Measurements from ENCODE around the gene FAM9C.
"Not testable (repeated sequence)": the region's sequence is repeated elsewhere in the genome, so short reads cannot be mapped to it uniquely, and the experiment has no call there.

The FAM9C gene

GRCh38 chrX:13044441-13044840, at the start of gene FAM9C:
FAM9C (minus strand) TSS chrX:13044620; CDS start chrX:13043789, 831 bp downstream.
- no peak within 1 kb of the TSS for H3K4me3 Mint-ChIP-seq
- peaks cover 56% of the 10 kb centered on the region for H3K4me1 Mint-ChIP-seq
- H3K27ac Mint-ChIP-seq = no peak within 1 kb of the TSS
- H3K36me3 Mint-ChIP-seq = no peaks in the 10 kb centered on the region
- H3K9me3 Mint-ChIP-seq = peaks cover 4% of the 10 kb centered on the region
- H3K27me3 Mint-ChIP-seq = no peaks in the 10 kb centered on the region

GRCh38 chrX:13093529-13094140, 49.2 kb upstream of the FAM9C start:
- H3K36me3 Mint-ChIP-seq = no peaks in the 10 kb centered on the region
- no peaks in the 10 kb centered on the region for H3K9me3 Mint-ChIP-seq
- peak overlapping the region; percentile 96 for H3K27ac Mint-ChIP-seq
- H3K4me3 Mint-ChIP-seq = peak overlapping the region; percentile 49
- H3K27me3 Mint-ChIP-seq = no peaks in the 10 kb centered on the region
- peaks cover 85% of the 10 kb centered on the region for H3K4me1 Mint-ChIP-seq

GRCh38 chrX:13092455-13092941, 48.1 kb upstream of the FAM9C start:
- H3K4me3 Mint-ChIP-seq = peak overlapping the region; percentile 80
- peaks cover 88% of the 10 kb centered on the region for H3K4me1 Mint-ChIP-seq
- H3K9me3 Mint-ChIP-seq = no peaks in the 10 kb centered on the region
- H3K27ac Mint-ChIP-seq = peak overlapping the region; percentile 96
- H3K36me3 Mint-ChIP-seq = no peaks in the 10 kb centered on the region
- no peaks in the 10 kb centered on the region for H3K27me3 Mint-ChIP-seq

GRCh38 chrX:13091111-13091765, 46.8 kb upstream of the FAM9C start:
- H3K27me3 Mint-ChIP-seq = no peaks in the 10 kb centered on the region
- peak overlapping the region; percentile 88 for H3K27ac Mint-ChIP-seq
- H3K36me3 Mint-ChIP-seq = no peaks in the 10 kb centered on the region
- H3K4me1 Mint-ChIP-seq = peaks cover 92% of the 10 kb centered on the region
- H3K4me3 Mint-ChIP-seq = peak overlapping the region; percentile 70
- no peaks in the 10 kb centered on the region for H3K9me3 Mint-ChIP-seq

GRCh38 chrX:13090339-13091110, 46.1 kb upstream of the FAM9C start:
- no peaks in the 10 kb centered on the region for H3K9me3 Mint-ChIP-seq

GRCh38 chrX:13090027-13090338, 45.6 kb upstream of the FAM9C start:
- Mint-ChIP-seq H3K4me3 (no peak overlapping the region), H3K9me3 (no peaks in the 10 kb centered on the region), H3K27me3 (no peaks in the 10 kb centered on the region), H3K27ac (peak overlapping the region; percentile 87), H3K4me1 (peaks cover 92% of the 10 kb centered on the region), H3K36me3 (no peaks in the 10 kb centered on the region)

More at GRCh38 chrX:13090339-13091110, 46.1 kb upstream of the FAM9C start:
- H3K27ac Mint-ChIP-seq = peak overlapping the region; percentile 88
- peaks cover 93% of the 10 kb centered on the region for H3K4me1 Mint-ChIP-seq
- H3K36me3 Mint-ChIP-seq = no peaks in the 10 kb centered on the region
- no peaks in the 10 kb centered on the region for H3K27me3 Mint-ChIP-seq
- peak overlapping the region; percentile 70 for H3K4me3 Mint-ChIP-seq

GRCh38 chrX:13088156-13088487, 43.7 kb upstream of the FAM9C start:
- peak overlapping the region; percentile 99 for H3K27ac Mint-ChIP-seq
- H3K9me3 Mint-ChIP-seq = no peaks in the 10 kb centered on the region
- no peaks in the 10 kb centered on the region for H3K36me3 Mint-ChIP-seq
- no peaks in the 10 kb centered on the region for H3K27me3 Mint-ChIP-seq
- peaks cover 92% of the 10 kb centered on the region for H3K4me1 Mint-ChIP-seq
- H3K4me3 Mint-ChIP-seq = peak overlapping the region; percentile 86

- H3K27me3 Mint-ChIP-seq = no peaks in the 10 kb centered on the region
- no peaks in the 10 kb centered on the region for H3K9me3 Mint-ChIP-seq
- peak overlapping the region; percentile 99 for H3K27ac Mint-ChIP-seq
- H3K4me3 Mint-ChIP-seq = peak overlapping the region; percentile 86
- H3K36me3 Mint-ChIP-seq = no peaks in the 10 kb centered on the region
- peaks cover 92% of the 10 kb centered on the region for H3K4me1 Mint-ChIP-seq
Measured at GRCh38 chrX:13087322-13088155, 43.1 kb upstream of the FAM9C start.

GRCh38 chrX:13086793-13087321, 42.4 kb upstream of the FAM9C start:
- H3K36me3 Mint-ChIP-seq, H3K9me3 Mint-ChIP-seq, H3K27me3 Mint-ChIP-seq: not testable (repeated sequence)
- Mint-ChIP-seq H3K27ac (peak overlapping the region; percentile 99), H3K4me1 (peaks cover 93% of the 10 kb centered on the region), H3K4me3 (peak overlapping the region; percentile 86)

GRCh38 chrX:13086076-13086475, 41.7 kb upstream of the FAM9C start:
- no peaks in the 10 kb centered on the region for H3K27me3 Mint-ChIP-seq
- H3K36me3 Mint-ChIP-seq = no peaks in the 10 kb centered on the region
- peaks cover 93% of the 10 kb centered on the region for H3K4me1 Mint-ChIP-seq
- H3K27ac Mint-ChIP-seq = peak overlapping the region; percentile 68
- H3K4me3 Mint-ChIP-seq = peak overlapping the region; percentile 86
- H3K9me3 Mint-ChIP-seq = no peaks in the 10 kb centered on the region

GRCh38 chrX:13085526-13085925, 41.1 kb upstream of the FAM9C start:
- Mint-ChIP-seq H3K36me3 (no peaks in the 10 kb centered on the region), H3K27ac (peak overlapping the region; percentile 84), H3K4me1 (peaks cover 95% of the 10 kb centered on the region)

GRCh38 chrX:13084611-13085010, 40.2 kb upstream of the FAM9C start:
- Mint-ChIP-seq H3K27ac (peak overlapping the region; percentile 55), H3K4me1 (peaks cover 94% of the 10 kb centered on the region), H3K4me3 (peak overlapping the region; percentile 7), H3K9me3 (no peaks in the 10 kb centered on the region), H3K27me3 (no peaks in the 10 kb centered on the region), H3K36me3 (no peaks in the 10 kb centered on the region)

More at GRCh38 chrX:13085526-13085925, 41.1 kb upstream of the FAM9C start:
- H3K27me3 Mint-ChIP-seq = no peaks in the 10 kb centered on the region
- peak overlapping the region; percentile 86 for H3K4me3 Mint-ChIP-seq
- H3K9me3 Mint-ChIP-seq = no peaks in the 10 kb centered on the region

GRCh38 chrX:13083755-13084326, 39.4 kb upstream of the FAM9C start:
- H3K27me3 Mint-ChIP-seq, H3K9me3 Mint-ChIP-seq, H3K4me3 Mint-ChIP-seq, H3K36me3 Mint-ChIP-seq: not testable (repeated sequence)
- H3K27ac Mint-ChIP-seq = peak overlapping the region; percentile 87
- H3K4me1 Mint-ChIP-seq = peaks cover 93% of the 10 kb centered on the region

GRCh38 chrX:13082206-13083065, 38.0 kb upstream of the FAM9C start:
- Mint-ChIP-seq H3K4me1 (peaks cover 92% of the 10 kb centered on the region), H3K27me3 (no peaks in the 10 kb centered on the region), H3K27ac (peak overlapping the region; percentile 88), H3K36me3 (no peaks in the 10 kb centered on the region), H3K4me3 (peak overlapping the region; percentile 31), H3K9me3 (no peaks in the 10 kb centered on the region)

Data from activated naive CD4-positive, alpha-beta T cell treated with anti-CD3 and anti-CD28 coated beads, Interleukin-2, amount 50 U/mL, for 24 hours (primary cell).